HG03045 (cell line): Measurements from ENCODE around the gene REC114.

ENCODE experiments used
- ATAC-seq: cut with Tn5 transposase; IDR thresholded peaks from one replicate; pipeline ENCODE4 v1.9.1; 2021; ENCODE audit warnings: mild to moderate bottlenecking, moderate library complexity; ENCODE audit not compliant: unreplicated experiment

The REC114 gene

DNA sequence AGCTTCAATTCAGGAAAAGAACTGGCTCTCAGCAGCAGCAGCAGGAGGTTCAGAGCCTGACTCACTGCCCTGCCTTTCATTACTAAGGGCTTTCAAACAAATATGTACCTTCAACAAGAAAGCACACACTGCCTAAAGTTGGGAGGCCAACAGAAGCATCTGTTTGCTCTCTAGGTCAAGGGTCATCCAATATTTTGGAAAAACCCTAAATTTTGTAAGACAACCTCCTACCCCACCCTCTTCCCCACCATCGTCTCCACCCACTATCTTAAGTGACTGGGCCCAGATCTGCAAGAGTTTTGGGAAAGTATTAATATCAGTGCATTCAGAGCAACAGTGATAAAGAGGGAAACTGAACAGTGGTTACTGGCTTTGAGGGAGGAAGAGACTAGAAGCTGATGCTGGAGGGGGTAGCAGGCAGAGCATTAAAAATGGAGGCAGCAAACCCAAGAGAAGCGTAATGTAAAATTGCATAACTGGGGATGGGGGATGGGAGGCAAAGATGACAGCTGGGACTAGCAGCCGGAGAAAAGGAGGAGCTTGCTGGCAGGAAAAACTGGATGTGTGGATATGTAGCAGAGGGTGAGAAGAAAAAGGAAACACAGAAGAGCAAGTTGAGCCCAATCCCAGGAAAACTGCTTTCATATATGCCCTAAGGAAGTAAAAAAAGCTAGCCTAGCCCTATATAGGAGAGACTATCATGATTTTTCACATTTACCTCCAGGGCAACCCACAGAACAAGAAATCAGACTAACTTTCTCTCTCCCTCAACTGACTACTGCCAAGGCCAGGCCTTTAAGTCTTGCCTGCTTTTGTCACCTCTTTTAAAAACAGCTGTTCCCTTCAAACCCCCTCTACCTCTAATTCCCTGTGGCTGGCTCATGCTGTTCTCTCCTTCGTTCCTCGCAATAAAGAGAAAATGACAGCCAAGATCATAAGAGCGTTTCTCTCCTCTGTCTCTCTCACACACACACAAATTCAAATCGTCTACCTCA, 158.8 kb downstream of the REC114 start:
- no peak for ATAC-seq

DNA sequence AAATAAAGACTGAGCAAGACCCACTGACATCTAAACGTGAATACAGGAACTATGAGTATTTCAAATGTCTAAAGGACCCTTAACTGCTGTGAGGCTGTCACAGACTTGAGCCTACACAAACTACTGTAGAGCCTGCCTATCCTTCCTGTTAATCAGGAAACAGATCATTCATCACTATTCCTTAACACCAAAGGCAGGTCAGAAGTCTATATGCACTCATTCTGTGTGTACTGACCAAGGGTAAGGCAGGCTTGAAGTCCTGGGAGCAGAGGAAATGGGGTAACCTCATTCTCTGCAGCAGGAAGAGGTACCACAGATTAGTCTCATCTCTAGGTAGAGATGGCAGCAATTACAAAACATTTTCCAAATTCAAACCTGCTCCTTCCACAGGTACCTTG, 159.5 kb downstream of the REC114 start:
- no peak for ATAC-seq

DNA sequence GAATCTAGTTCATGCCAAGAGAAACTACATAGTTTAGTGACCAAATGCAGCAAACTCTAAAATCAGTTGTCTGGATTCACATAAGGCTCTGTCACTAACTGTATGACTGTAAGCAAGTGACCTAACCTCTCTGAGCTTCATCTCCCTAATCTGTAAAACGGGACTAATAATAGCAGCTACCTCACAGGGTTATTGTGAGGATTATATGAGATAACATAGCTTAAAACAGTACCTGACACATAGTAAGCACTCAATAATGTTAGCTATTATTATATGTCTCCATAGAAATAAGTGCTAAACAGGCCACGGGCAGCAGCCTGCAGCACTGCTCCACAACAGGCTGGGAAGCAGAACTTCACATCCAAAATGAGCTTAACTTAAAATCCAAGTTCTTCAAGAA, 160.0 kb downstream of the REC114 start:
- no peak for ATAC-seq

DNA sequence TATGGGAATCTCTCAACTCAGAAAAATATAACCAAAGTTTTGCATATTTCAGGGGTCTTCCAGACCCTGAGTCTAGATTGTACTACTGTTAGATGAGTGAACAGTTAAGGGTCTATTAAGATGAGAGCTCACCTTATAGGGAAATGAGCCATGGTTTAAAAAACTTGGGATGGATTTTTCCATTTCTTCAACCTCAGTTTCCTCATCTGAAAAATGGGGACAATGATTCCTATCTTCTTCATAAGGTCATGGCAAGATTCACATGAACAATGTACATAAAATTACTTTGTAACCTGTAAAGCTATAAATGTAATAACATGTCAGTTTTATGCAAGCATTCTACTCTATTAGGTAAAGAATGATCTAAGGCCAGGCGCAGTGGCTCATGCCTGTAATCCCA, 161.5 kb downstream of the REC114 start:
- ATAC-seq: no peak

DNA sequence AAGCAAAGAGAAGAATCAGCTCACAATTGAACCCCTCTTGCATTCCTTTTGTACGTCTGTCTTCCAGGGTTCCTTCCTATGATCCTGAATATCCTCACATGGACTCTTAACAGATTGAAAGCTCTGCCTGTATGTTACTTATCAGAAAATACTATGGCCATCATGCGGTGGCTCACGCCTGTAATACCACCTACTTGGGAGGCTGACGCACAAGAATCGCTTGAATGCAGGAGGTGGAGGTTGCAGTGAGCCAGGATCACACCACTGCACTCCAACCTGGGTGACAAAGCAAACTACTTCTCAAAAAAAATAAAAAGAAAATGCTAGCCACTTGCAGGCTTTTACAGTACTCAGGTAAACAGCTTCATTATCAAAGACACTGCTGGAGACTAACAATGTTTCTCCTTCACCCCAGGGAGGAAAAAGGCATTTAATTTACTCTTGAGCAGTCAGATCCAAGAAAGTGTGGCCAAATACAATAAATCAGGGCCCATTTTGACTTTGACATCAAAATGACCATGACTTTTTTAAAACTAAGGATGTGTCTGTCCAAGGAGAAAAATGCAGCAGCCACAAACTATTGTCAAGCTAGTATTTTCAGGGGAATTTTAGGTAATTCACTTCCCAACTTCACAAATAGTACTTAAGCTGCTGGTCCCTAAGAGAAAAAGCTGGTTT, 162.9 kb downstream of the REC114 start:
- ATAC-seq: no peak

DNA sequence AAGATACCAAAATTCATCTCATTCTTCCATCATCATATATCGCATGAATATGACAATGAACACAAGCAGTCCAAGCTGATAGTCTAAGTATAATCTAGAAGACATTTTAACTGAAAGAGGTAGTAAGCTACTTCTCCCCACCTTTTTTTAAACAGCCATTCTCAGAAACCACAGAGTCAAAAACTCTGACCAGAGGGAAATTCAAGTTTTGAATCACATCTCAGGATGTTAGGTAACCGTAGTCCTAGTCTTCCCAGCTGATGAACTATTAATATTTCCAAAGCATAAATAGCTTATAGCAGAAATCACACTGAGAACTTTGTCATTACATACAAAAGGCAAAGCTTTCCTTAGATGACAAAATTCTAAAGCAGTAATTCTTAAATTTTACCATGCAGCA, 164.4 kb downstream of the REC114 start:
- ATAC-seq: no peak

DNA sequence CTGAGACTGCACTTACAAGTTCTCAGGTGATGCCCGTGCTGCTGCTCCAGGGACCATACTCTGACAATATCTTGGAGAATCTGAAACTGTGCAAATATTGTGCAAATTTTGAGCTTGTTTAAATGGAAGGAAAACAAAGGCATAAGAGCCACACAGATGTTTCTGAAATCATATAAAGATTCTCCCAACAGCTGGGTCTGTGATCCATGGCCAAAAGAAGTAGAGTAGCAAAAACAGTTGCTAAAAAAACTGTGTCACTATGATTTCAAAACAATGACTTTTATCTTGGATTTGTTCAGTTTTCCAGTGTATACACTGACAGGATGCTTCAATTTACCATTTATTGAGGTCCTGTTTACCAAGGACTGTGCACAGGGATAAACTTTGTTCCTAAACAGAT, 164.9 kb downstream of the REC114 start:
- ATAC-seq: no peak

DNA sequence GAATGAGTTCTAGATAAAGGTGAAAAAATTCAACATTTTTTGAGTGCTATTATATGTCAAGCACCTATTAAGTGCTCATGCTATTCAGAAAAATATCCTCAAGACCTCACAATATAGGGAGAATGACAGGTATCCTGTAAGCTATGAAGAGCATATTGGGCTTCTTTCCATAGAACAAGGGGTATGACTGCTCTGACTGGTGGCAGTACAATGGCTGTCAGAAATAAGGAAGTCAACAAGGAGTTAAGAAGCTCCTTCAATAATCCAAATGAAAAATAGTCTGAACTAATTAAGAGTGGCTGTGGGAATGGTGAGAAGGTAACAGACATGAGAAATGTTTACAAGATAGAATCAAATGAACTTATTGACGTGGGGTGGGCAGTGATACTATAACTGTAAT, 165.5 kb downstream of the REC114 start:
- no peak for ATAC-seq

DNA sequence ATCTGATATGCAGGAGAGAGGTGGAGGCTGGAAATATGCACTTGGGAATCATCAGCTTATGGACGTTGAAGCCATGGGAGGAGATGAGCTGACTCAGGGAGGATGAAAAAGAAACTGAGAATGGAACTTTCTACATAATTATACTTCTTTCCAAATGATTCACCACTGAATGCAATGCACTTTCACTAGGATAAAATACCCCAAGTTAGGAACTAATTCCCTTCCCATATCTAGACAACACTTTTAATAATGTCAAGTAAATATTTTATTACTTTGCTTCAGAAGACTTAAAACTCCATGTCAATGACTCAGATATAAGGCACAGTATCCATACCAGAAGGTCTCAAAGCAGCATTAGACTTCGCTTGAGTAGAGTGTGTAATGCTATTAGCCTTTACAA, 166.0 kb downstream of the REC114 start:
- no peak for ATAC-seq
